Nephron progenitor cell (in vitro differentiated cells): ENCODE data around the gene SPOCD1.

Experiments used
- DNase-seq: peaks from one replicate; pipeline ENCODE4 v3.0.0; 2021
- H3K27ac Mint-ChIP-seq: 2 replicates; pipeline ENCODE4 v1.8.0; 2021; ENCODE audit warnings: mild to moderate bottlenecking, moderate library complexity, mixed read lengths
- H3K27me3 Mint-ChIP-seq: 2 replicates; pipeline ENCODE4 v1.8.0; 2021; ENCODE audit warnings: mild to moderate bottlenecking, low read depth, mixed read lengths; ENCODE audit not compliant: poor library complexity
- H3K36me3 Mint-ChIP-seq: 2 replicates; pipeline ENCODE4 v1.8.0; 2021; ENCODE audit warnings: low read depth, mixed read lengths
- H3K4me1 Mint-ChIP-seq: 2 replicates; pipeline ENCODE4 v1.8.0; 2021; ENCODE audit warnings: mixed read lengths
- H3K4me3 Mint-ChIP-seq: 2 replicates; pipeline ENCODE4 v1.8.0; 2021; ENCODE audit warnings: mild to moderate bottlenecking, moderate library complexity, mixed read lengths
- H3K9me3 Mint-ChIP-seq: 2 replicates; pipeline ENCODE4 v1.8.0; 2021; ENCODE audit warnings: mild to moderate bottlenecking, moderate library complexity, mixed read lengths
- TF ChIP-seq, protein P1 (sequence below): fragments of 200-600 bp; sonication (generic); IDR thresholded peaks from 2 replicates; pipeline ENCODE4 v1.5.0; 2021; ENCODE audit warnings: antibody characterized with exemption

The SPOCD1 gene

GRCh38 chr1:31831397-31832378 lies 15.9 kb upstream of the SPOCD1 start:
- Mint-ChIP-seq H3K9me3 (no peaks in the 10 kb centered on the region), H3K36me3 (no peaks in the 10 kb centered on the region), H3K27ac (no peak overlapping the region), H3K4me3 (no peak overlapping the region), H3K4me1 (peaks cover 40% of the 10 kb centered on the region), H3K27me3 (peaks cover 4% of the 10 kb centered on the region)
- TF ChIP-seq, protein P1, sequence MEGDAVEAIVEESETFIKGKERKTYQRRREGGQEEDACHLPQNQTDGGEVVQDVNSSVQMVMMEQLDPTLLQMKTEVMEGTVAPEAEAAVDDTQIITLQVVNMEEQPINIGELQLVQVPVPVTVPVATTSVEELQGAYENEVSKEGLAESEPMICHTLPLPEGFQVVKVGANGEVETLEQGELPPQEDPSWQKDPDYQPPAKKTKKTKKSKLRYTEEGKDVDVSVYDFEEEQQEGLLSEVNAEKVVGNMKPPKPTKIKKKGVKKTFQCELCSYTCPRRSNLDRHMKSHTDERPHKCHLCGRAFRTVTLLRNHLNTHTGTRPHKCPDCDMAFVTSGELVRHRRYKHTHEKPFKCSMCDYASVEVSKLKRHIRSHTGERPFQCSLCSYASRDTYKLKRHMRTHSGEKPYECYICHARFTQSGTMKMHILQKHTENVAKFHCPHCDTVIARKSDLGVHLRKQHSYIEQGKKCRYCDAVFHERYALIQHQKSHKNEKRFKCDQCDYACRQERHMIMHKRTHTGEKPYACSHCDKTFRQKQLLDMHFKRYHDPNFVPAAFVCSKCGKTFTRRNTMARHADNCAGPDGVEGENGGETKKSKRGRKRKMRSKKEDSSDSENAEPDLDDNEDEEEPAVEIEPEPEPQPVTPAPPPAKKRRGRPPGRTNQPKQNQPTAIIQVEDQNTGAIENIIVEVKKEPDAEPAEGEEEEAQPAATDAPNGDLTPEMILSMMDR = no peak
- no peak for DNase-seq

DNA sequence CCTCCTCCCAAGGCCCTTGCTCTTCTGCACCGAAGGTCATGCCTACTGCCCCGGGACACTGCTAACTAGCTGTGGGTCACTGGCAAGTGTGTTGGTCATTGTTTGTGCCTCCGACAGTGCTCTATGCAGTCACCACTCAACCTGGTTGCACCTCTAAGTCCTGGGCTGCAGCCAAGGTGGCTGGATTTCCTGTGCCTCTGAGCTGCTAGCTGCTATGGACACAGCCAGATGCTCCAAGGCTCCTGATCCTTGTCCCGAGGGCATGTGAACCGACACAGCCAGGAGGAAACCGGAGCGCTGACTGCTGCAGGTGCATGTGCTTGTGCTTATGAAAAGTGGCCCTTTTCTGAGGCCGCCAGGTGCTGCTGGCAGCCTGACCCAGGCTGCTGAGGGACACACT lies 14.7 kb upstream of the SPOCD1 start:
- no peak for DNase-seq
- Mint-ChIP-seq H3K4me1 (peaks cover 41% of the 10 kb centered on the region), H3K36me3 (no peaks in the 10 kb centered on the region), H3K9me3 (no peaks in the 10 kb centered on the region), H3K4me3 (no peak overlapping the region), H3K27me3 (peaks cover 5% of the 10 kb centered on the region), H3K27ac (no peak overlapping the region)
- TF ChIP-seq, protein P1 = no peak

DNA sequence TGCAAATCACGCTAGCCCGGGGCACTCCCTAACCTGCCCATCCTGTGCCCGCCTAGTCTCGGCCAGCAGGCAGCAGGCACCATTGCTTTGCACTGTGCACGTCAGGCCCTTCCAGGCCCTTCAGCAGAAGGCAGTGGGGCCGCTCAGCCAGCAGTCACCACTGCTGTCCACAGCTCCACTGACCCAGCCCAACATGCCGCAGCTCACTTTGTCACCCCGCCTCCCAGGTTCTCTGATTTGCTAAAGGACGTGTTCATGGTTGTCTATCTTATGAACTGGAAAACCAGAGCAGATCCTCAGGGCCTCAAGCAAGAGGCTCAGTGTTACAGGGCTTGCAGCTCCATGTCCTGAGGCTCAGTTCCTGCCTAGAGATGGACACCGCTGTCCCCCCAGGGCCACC lies 14.2 kb upstream of the SPOCD1 start:
- H3K27me3 Mint-ChIP-seq = peaks cover 5% of the 10 kb centered on the region

DNA sequence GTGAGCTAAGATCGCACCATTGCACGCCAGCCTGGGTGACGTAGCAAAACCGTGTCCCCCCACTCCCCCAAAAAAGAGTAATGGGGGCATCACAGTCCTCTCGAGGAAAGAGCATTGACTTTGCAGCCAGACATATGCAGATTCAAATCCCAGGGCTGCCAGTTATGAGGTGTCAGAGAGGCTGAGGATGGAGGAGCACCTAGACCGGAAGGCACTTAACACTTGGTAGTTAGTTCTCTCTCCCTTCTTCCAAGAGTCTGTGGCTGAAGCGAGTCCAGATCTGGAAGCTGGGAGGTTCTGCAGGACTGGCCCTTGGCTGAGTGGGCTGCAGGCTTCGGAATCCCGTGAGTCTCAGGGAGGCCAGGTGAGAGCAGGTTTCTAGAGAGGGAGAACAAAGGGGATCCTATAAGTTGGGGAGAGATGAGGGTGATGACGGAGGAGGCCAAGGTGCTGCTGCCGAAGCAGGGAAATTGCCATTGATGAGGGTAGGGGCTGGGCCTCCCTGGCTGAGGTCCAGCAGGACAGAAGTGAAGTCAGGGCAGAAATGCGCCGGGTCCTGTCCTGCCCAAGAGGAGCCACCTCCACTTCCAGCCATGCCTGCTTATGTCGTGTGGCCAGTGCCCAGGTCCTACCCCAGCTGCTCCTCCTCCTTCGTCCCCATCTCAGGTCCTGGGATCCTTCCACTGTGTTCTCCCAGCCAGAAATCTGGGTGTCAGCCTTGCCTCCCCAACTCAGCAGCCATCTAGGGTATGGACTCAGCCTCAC lies 13.3 kb upstream of the SPOCD1 start:
- Mint-ChIP-seq H3K4me3 (no peak overlapping the region), H3K36me3 (no peaks in the 10 kb centered on the region), H3K4me1 (peaks cover 41% of the 10 kb centered on the region), H3K27ac (no peak overlapping the region), H3K9me3 (no peaks in the 10 kb centered on the region), H3K27me3 (peaks cover 8% of the 10 kb centered on the region)
- DNase-seq = no peak
- TF ChIP-seq, protein P1 = no peak

More for the DNA sequence above, 14.2 kb upstream of the SPOCD1 start:
- H3K27ac Mint-ChIP-seq = no peak overlapping the region
- TF ChIP-seq, protein P1 = no peak
- H3K36me3 Mint-ChIP-seq = no peaks in the 10 kb centered on the region
- H3K9me3 Mint-ChIP-seq = no peaks in the 10 kb centered on the region
- no peak overlapping the region for H3K4me3 Mint-ChIP-seq
- no peak for DNase-seq
- H3K4me1 Mint-ChIP-seq = peaks cover 41% of the 10 kb centered on the region

DNA sequence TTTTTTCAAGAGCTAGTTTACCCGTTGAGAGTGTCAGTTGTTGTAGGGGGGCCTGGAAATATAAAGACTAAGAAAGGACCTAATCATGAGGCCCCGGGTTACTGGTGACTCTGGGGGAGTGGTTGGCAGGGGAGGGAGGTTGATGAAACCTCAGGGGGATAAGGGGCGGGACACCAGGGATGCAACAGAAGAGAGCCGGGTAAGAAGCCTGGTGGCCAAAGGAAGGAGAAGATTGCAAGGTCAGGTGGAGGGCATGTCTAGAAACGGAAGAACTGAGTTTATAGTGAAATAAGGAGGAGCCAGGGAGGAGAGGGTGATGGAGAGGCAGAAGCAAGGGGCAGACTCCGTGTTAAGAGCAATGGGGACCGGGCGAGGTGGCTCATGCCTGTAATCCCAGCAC lies 12.5 kb upstream of the SPOCD1 start:
- Mint-ChIP-seq H3K4me3 (no peak overlapping the region), H3K27me3 (peaks cover 8% of the 10 kb centered on the region), H3K27ac (no peak overlapping the region), H3K9me3 (no peaks in the 10 kb centered on the region), H3K4me1 (peaks cover 37% of the 10 kb centered on the region), H3K36me3 (no peaks in the 10 kb centered on the region)
- no peak for DNase-seq
- TF ChIP-seq, protein P1 = no peak
